SK-N-SH (cell line): ENCODE measurements around the gene ABCA9. TPM values are rescaled to one million over a fixed set of nuclear protein-coding genes. Genes with fewer than 3 reads are reported as not detected.

Source experiments
- CTCF ChIA-PET: fragments of 300-600, 350-600 bp; formaldehyde crosslinking; extraction: SDS; loops from one replicate; lab custom pipeline; 2021; lab: Yijun Ruan, JAX
- POLR2A ChIA-PET: fragments of 350-600 bp; sonication (Branson Sonifier 250); formaldehyde crosslinking; extraction: SDS; loops from one replicate; lab custom pipeline; 2020; ENCODE audit warnings: antibody characterized with exemption, inconsistent platforms; lab: Yijun Ruan, JAX
- DNase-seq: peaks from one replicate; pipeline ENCODE4 v3.0.0; 2012
- H2AFZ ChIP-seq: fragments of 200-600 bp; sonication (generic); 2 replicates; pipeline ENCODE4 v1.8.1; 2016; ENCODE audit warnings: antibody characterized with exemption, mild to moderate bottlenecking, low read depth
- H3F3A ChIP-seq: fragments of 200-600 bp; sonication (generic); replicated peaks from 2 replicates; pipeline ENCODE3; 2016; ENCODE audit warnings: antibody characterized with exemption, mild to moderate bottlenecking; ENCODE audit not compliant: insufficient read depth
- H3K27ac ChIP-seq, 2 experiments: fragments of 200-500 bp in 1 of 2; fragments of 200-600 bp in 1 of 2; sonication (Bioruptor generic) in 1 of 2; sonication (generic), shearing (Covaris generic) in 1 of 2; 2 replicates each; pipeline versions ENCODE4 v1.5.1 to v1.6.1; 2014 to 2016; ENCODE audit warnings: low read depth in 2 of 2, inconsistent platforms in 1 of 2, low read length in 1 of 2, mild to moderate bottlenecking in 1 of 2, mixed read lengths in 1 of 2
- H3K27me3 ChIP-seq: fragments of 200-600 bp; sonication (generic), shearing (Covaris generic); 2 replicates; pipeline ENCODE4 v1.6.1; 2016; ENCODE audit warnings: mixed run types; ENCODE audit not compliant: insufficient read depth
- H3K36me3 ChIP-seq, 2 experiments: fragments of 200-500 bp in 1 of 2; fragments of 200-600 bp in 1 of 2; sonication (Bioruptor generic) in 1 of 2; sonication (generic) in 1 of 2; replicated peaks in 1 of 2; 2 replicates each; pipeline versions ENCODE3 to v1.5.1; 2014 to 2016; ENCODE audit warnings: low read length in 1 of 2, mild to moderate bottlenecking in 1 of 2; ENCODE audit not compliant: insufficient read depth in 2 of 2, control insufficient read depth in 1 of 2
- H3K4me1 ChIP-seq, 2 experiments: fragments of 200-500 bp in 1 of 2; fragments of 200-600 bp in 1 of 2; sonication (Bioruptor generic) in 1 of 2; sonication (generic), shearing (Covaris generic) in 1 of 2; 2 replicates each; pipeline versions ENCODE4 v1.5.1 to v1.6.1; 2014 to 2016; ENCODE audit warnings: low read depth in 1 of 2, low read length in 1 of 2, mixed run types in 1 of 2; ENCODE audit not compliant: insufficient read depth in 2 of 2, control insufficient read depth in 1 of 2
- H3K4me2 ChIP-seq: fragments of 200-600 bp; sonication (generic), shearing (Covaris generic); 2 replicates; pipeline ENCODE4 v1.6.1; 2017; ENCODE audit warnings: mixed run types
- H3K4me3 ChIP-seq, 2 experiments: fragments of 200-500 bp in 1 of 2; fragments of 200-600 bp in 1 of 2; sonication (Bioruptor generic) in 1 of 2; sonication (generic), shearing (Covaris generic) in 1 of 2; 2 replicates each; pipeline versions ENCODE4 v1.5.1 to v1.8.1; 2014 to 2016; ENCODE audit warnings: low read depth in 2 of 2, inconsistent platforms in 1 of 2, low read length in 1 of 2, mild to moderate bottlenecking in 1 of 2, mixed read lengths in 1 of 2, moderate library complexity in 1 of 2
- H3K79me2 ChIP-seq: fragments of 200-600 bp; sonication (generic); 2 replicates; pipeline ENCODE4 v1.8.1; 2017; ENCODE audit warnings: mild to moderate bottlenecking; ENCODE audit not compliant: insufficient read depth
- H3K9ac ChIP-seq: fragments of 200-600 bp; sonication (generic); 2 replicates; pipeline ENCODE4 v1.6.1; 2017; ENCODE audit warnings: mixed run types
- H3K9me2 ChIP-seq: fragments of 200-600 bp; sonication (generic); 2 replicates; pipeline ENCODE4 v1.6.1; 2017; ENCODE audit warnings: mixed run types
- H3K9me3 ChIP-seq: fragments of 200-600 bp; sonication (generic); 2 replicates; pipeline ENCODE4 v1.6.1; 2017; ENCODE audit warnings: mixed run types, mild to moderate bottlenecking, moderate library complexity
- H4K20me1 ChIP-seq: fragments of 200-600 bp; sonication (generic); 2 replicates; pipeline ENCODE4 v1.6.1; 2017; ENCODE audit warnings: mild to moderate bottlenecking, mixed run types; ENCODE audit not compliant: insufficient read depth
- CHD2 ChIP-seq: fragments of 150-350 bp; IDR thresholded peaks from 2 replicates; pipeline ENCODE4 v1.6.1; 2018; ENCODE audit warnings: low read length; ENCODE audit not compliant: partially characterized antibody
- CTCF ChIP-seq: fragments of 200-600 bp; sonication (generic); IDR thresholded peaks from 2 replicates; pipeline ENCODE4 v1.6.1; 2017; ENCODE audit warnings: antibody characterized with exemption, mild to moderate bottlenecking, moderate library complexity
- ELF1 ChIP-seq: IDR thresholded peaks from 2 replicates; pipeline ENCODE4 v1.4.0; 2012
- FOXM1 ChIP-seq: IDR thresholded peaks from 2 replicates; pipeline ENCODE4 v1.4.0; 2012; ENCODE audit warnings: low read depth, mild to moderate bottlenecking
- GABPA ChIP-seq: IDR thresholded peaks from 2 replicates; pipeline ENCODE4 v1.4.0; 2012; ENCODE audit warnings: low read depth, mild to moderate bottlenecking
- MEF2A ChIP-seq: IDR thresholded peaks from 2 replicates; pipeline ENCODE4 v1.4.0; 2012; ENCODE audit warnings: low read depth, borderline replicate concordance
- MXI1 ChIP-seq: IDR thresholded peaks from 2 replicates; pipeline ENCODE4 v1.6.1; 2012; ENCODE audit warnings: mild to moderate bottlenecking, low read depth, low read length, improper control_type of control experiment
- NFIC ChIP-seq: IDR thresholded peaks from 2 replicates; pipeline ENCODE4 v1.4.0; 2012; ENCODE audit warnings: borderline replicate concordance
- NRF1 ChIP-seq: IDR thresholded peaks from 2 replicates; pipeline ENCODE4 v1.6.1; 2012; ENCODE audit warnings: low read depth, mild to moderate bottlenecking, low read length
- PBX3 ChIP-seq: IDR thresholded peaks from 2 replicates; pipeline ENCODE4; 2012
- POLR2AphosphoS5 ChIP-seq: IDR thresholded peaks from 2 replicates; pipeline ENCODE4 v1.6.1; 2012; ENCODE audit warnings: low read depth, low read length
- RAD21 ChIP-seq: IDR thresholded peaks from 2 replicates; pipeline ENCODE4 v1.6.1; 2012; ENCODE audit warnings: mild to moderate bottlenecking, low read length
- REST ChIP-seq: IDR thresholded peaks from 2 replicates; pipeline ENCODE4 v1.6.1; 2012; ENCODE audit warnings: mild to moderate bottlenecking, low read depth, low read length, moderate library complexity
- RFX5 ChIP-seq: IDR thresholded peaks from 2 replicates; pipeline ENCODE4 v1.6.1; 2012; ENCODE audit warnings: mild to moderate bottlenecking, improper control_type of control experiment, low read length
- RXRA ChIP-seq: IDR thresholded peaks from 2 replicates; pipeline ENCODE4 v1.4.0; 2012; ENCODE audit warnings: low read depth, mild to moderate bottlenecking, borderline replicate concordance
- SMC3 ChIP-seq: IDR thresholded peaks from 2 replicates; pipeline ENCODE4 v1.6.1; 2012; ENCODE audit warnings: low read depth, low read length, improper control_type of control experiment
- TCF12 ChIP-seq: IDR thresholded peaks from 2 replicates; pipeline ENCODE4 v1.4.0; 2012
- TEAD4 ChIP-seq: IDR thresholded peaks from 2 replicates; pipeline ENCODE4 v1.4.0; 2012; ENCODE audit warnings: mild to moderate bottlenecking, borderline replicate concordance; ENCODE audit not compliant: insufficient read depth
- WGBS: methylation state at CpG from one replicate; pipeline ENCODE4 v1.1.6; 2017; ENCODE audit warnings: low lambda C conversion rate; 5-methylcytosine and 5-hydroxymethylcytosine counted together
- polyA plus RNA-seq, 3 experiments: library from polyadenylated mRNA; depleted of rRNA; stranded (reverse); fragments of >200 nt; gene quantifications; 2 replicates each; pipeline ENCODE4 v1.2.3, GENCODE V29; 2012

ABCA9 gene
- polyA plus RNA-seq, 1 of the 3 experiments (the other 2 are of a cell fraction): 0.07 TPM

GRCh38 chr17:68973098-68973846 is 87.5 kb downstream of the ABCA9 start (continued):
- TF ChIP-seq CTCF (no peak), GABPA (no peak), REST (no peak), CHD2 (no peak), FOXM1 (no peak), RAD21 (no peak), ELF1 (no peak), NFIC (no peak)

GRCh38 chr17:68972119-68972704 is 88.5 kb downstream of the ABCA9 start:
- H4K20me1 ChIP-seq: no peaks in the 10 kb centered on the region

More at GRCh38 chr17:68972119-68972704, 88.5 kb downstream of the ABCA9 start:
- CTCF ChIA-PET: interaction anchor here (2.0 kb wide), 1 partner anchor 16 kb away, joined by 7 read pairs; no protein-coding TSS in a partner anchor
- POLR2A ChIA-PET: no interaction called here
- Histone ChIP-seq H3K9ac (no peak overlapping the region), H3K79me2 (no peaks in the 10 kb centered on the region), H3K9me3 (no peaks in the 10 kb centered on the region), H3K4me2 (no peak overlapping the region), H3K27me3 (peaks cover 4% of the 10 kb centered on the region; the same call in 1 of the 2 replicates), H3F3A (no peaks in the 10 kb centered on the region), H2AFZ (no peak overlapping the region), H3K36me3 (no peaks in the 10 kb centered on the region), H3K27ac (no peak overlapping the region), H3K4me3 (no peak overlapping the region; a peak in 1 of 4 replicates), H3K4me1 (no peaks in the 10 kb centered on the region), H3K9me2 (no peaks in the 10 kb centered on the region)
- DNase-seq: peak; percentile 33
- WGBS: 14% methylated on average over 4 of the region's 4 CpGs
- TF ChIP-seq TCF12 (no peak), FOXM1 (no peak), RFX5 (no peak), SMC3 (peak; percentile 79), RXRA (no peak), MEF2A (no peak), ELF1 (no peak), NRF1 (no peak), RAD21 (peak; percentile 65), POLR2AphosphoS5 (no peak), TEAD4 (no peak), PBX3 (no peak), CTCF (peak; percentile 93), MXI1 (no peak), NFIC (no peak)
